Caco-2 (cell line): ENCODE measurements around the gene SCAANT1. TPM values are rescaled to one million over a fixed set of nuclear protein-coding genes. Genes with fewer than 3 reads are reported as not detected.

Experiments
- BruUV-seq: library from RNA; stranded (reverse); fragments of 400-500 nt; replicated peaks from 2 replicates; lab custom pipeline; 2021; lab: Mats Ljungman, UMichigan
- CTCF ChIA-PET: fragments of 300-600 bp; sonication (Branson Sonifier 250); formaldehyde crosslinking; loops from one replicate; lab custom pipeline; 2022; ENCODE audit warnings: antibody characterized with exemption; lab: Charles Lee
- POLR2A ChIA-PET: fragments of 300-600 bp; sonication (Branson Sonifier 250); formaldehyde crosslinking; loops from one replicate; lab custom pipeline; 2022; ENCODE audit warnings: antibody characterized with exemption; lab: Charles Lee
- DNase-seq, 2 experiments: peaks; one replicate each; pipeline versions ENCODE4 v3.0.0 to v3.0.0-alpha.2; 2020 to 2022
- H3K27me3 ChIP-seq: replicated peaks from 2 replicates; pipeline ENCODE4 v1.6.0; 2011; ENCODE audit warnings: low read length; ENCODE audit not compliant: control insufficient read depth, insufficient read depth
- H3K36me3 ChIP-seq: 2 replicates; pipeline ENCODE4 v1.5.1; 2011; ENCODE audit warnings: low read length; ENCODE audit not compliant: control insufficient read depth, insufficient read depth
- H3K4me1 ChIP-seq: fragments of 250-450 bp; sonication (Bioruptor Pico); 2 replicates; pipeline ENCODE4 v1.5.1; 2020; ENCODE audit warnings: mild to moderate bottlenecking
- H3K4me3 ChIP-seq: 2 replicates; pipeline ENCODE4 v1.5.1; 2011; ENCODE audit warnings: low read depth, mild to moderate bottlenecking, control low read depth, low read length
- H3K9me3 ChIP-seq: fragments of 250-450 bp; sonication (Bioruptor Pico); 2 replicates; pipeline ENCODE4 v1.5.1; 2020; ENCODE audit warnings: mild to moderate bottlenecking, moderate library complexity
- H3K27ac Mint-ChIP-seq: one replicate; pipeline ENCODE4 v1.8.0; 2022; ENCODE audit warnings: mixed read lengths; ENCODE audit not compliant: unreplicated experiment
- H3K27me3 Mint-ChIP-seq: one replicate; pipeline ENCODE4 v1.8.0; 2022; ENCODE audit warnings: mixed read lengths; ENCODE audit not compliant: insufficient read depth, unreplicated experiment
- H3K36me3 Mint-ChIP-seq: one replicate; pipeline ENCODE4 v1.8.0; 2022; ENCODE audit warnings: mild to moderate bottlenecking, mixed read lengths; ENCODE audit not compliant: insufficient read depth, unreplicated experiment
- H3K4me1 Mint-ChIP-seq: one replicate; pipeline ENCODE4 v1.8.0; 2022; ENCODE audit warnings: low read depth, mixed read lengths; ENCODE audit not compliant: unreplicated experiment
- H3K4me3 Mint-ChIP-seq: one replicate; pipeline ENCODE4 v1.8.0; 2022; ENCODE audit warnings: mild to moderate bottlenecking, moderate library complexity, mixed read lengths; ENCODE audit not compliant: unreplicated experiment
- H3K9me3 Mint-ChIP-seq: one replicate; pipeline ENCODE4 v1.8.0; 2022; ENCODE audit warnings: mixed read lengths; ENCODE audit not compliant: unreplicated experiment
- intact Hi-C: fragments of 100-400 bp; cut with micrococcal nuclease; formaldehyde crosslinking; loops from one replicate; pipeline ENCODE4 v1.10.0; 2022; ENCODE audit not compliant: unreplicated experiment
- total RNA-seq: library from RNA; stranded (reverse); gene quantifications from 2 replicates; pipeline ENCODE4 v1.2.3, GENCODE V29; 2022
- TF ChIP-seq, protein P1 (sequence below), 2 experiments: fragments of 200-600 bp in 1 of 2; IDR thresholded peaks; 1 replicate in 1 of 2; 2 replicates in 1 of 2; pipeline versions ENCODE4 v1.5.1 to v1.8.0; 2011 to 2022; ENCODE audit warnings: antibody characterized with exemption in 1 of 2, control low read depth in 1 of 2, inconsistent platforms in 1 of 2, low read depth in 1 of 2, low read length in 1 of 2, mild to moderate bottlenecking in 1 of 2, moderate library complexity in 1 of 2; ENCODE audit not compliant: insufficient read depth in 1 of 2, severe bottlenecking in 1 of 2, unreplicated experiment in 1 of 2

Gene SCAANT1
- total RNA-seq, 1 experiment from 2014 or later: not detected

- Histone ChIP-seq H3K4me3 (no peak overlapping the region), H3K27me3 (no peaks in the 10 kb centered on the region), H3K36me3 (no peaks in the 10 kb centered on the region), H3K4me1 (peaks cover 12% of the 10 kb centered on the region), H3K9me3 (no peaks in the 10 kb centered on the region)
- TF ChIP-seq, protein P1, sequence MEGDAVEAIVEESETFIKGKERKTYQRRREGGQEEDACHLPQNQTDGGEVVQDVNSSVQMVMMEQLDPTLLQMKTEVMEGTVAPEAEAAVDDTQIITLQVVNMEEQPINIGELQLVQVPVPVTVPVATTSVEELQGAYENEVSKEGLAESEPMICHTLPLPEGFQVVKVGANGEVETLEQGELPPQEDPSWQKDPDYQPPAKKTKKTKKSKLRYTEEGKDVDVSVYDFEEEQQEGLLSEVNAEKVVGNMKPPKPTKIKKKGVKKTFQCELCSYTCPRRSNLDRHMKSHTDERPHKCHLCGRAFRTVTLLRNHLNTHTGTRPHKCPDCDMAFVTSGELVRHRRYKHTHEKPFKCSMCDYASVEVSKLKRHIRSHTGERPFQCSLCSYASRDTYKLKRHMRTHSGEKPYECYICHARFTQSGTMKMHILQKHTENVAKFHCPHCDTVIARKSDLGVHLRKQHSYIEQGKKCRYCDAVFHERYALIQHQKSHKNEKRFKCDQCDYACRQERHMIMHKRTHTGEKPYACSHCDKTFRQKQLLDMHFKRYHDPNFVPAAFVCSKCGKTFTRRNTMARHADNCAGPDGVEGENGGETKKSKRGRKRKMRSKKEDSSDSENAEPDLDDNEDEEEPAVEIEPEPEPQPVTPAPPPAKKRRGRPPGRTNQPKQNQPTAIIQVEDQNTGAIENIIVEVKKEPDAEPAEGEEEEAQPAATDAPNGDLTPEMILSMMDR (IDR thresholded peaks at IDR 0.05; ENCODE audit: insufficient read depth in 1 of 2, low read depth in 1 of 2, low read length in 1 of 2, severe bottlenecking in 1 of 2, unreplicated experiment in 1 of 2): no peak
- Mint-ChIP-seq H3K9me3 (no peaks in the 10 kb centered on the region), H3K27ac (no peak overlapping the region), H3K4me3 (no peak overlapping the region), H3K27me3 (no peaks in the 10 kb centered on the region), H3K4me1 (peaks cover 6% of the 10 kb centered on the region), H3K36me3 (peaks cover 2% of the 10 kb centered on the region)
- no TSS peak for BruUV-seq
- POLR2A ChIA-PET: interaction anchor here (0.6 kb wide), 1 partner anchor 42 kb away, joined by 4 read pairs; the partner anchor contains the start of gene SCAANT1
- DNase-seq: no peak
- CTCF ChIA-PET: no interaction called here
- intact Hi-C loops: no loop called here
These were observed 42.1 kb downstream of the SCAANT1 start for GRCh38 chr3:63869940-63870614.

- Mint-ChIP-seq H3K4me3 (no peak overlapping the region), H3K27ac (no peak overlapping the region), H3K27me3 (no peaks in the 10 kb centered on the region), H3K4me1 (peaks cover 13% of the 10 kb centered on the region), H3K36me3 (peaks cover 13% of the 10 kb centered on the region), H3K9me3 (no peaks in the 10 kb centered on the region)
- CTCF ChIA-PET: no interaction called here
- H3K4me1 ChIP-seq: peaks cover 17% of the 10 kb centered on the region
- no peaks in the 10 kb centered on the region for H3K9me3 ChIP-seq
- DNase-seq: no peak
- TF ChIP-seq, protein P1 (IDR thresholded peaks at IDR 0.05; ENCODE audit: insufficient read depth in 1 of 2, low read depth in 1 of 2, low read length in 1 of 2, severe bottlenecking in 1 of 2, unreplicated experiment in 1 of 2): no peak
- intact Hi-C loops: no loop called here
- POLR2A ChIA-PET: no interaction called here
- no peaks in the 10 kb centered on the region for H3K27me3 ChIP-seq
- H3K36me3 ChIP-seq: no peaks in the 10 kb centered on the region
- no TSS peak for BruUV-seq
- H3K4me3 ChIP-seq: no peak overlapping the region
These were observed 45.0 kb downstream of the SCAANT1 start for GRCh38 chr3:63867225-63867624.

- TF ChIP-seq, protein P1 (IDR thresholded peaks at IDR 0.05; ENCODE audit: insufficient read depth in 1 of 2, low read depth in 1 of 2, low read length in 1 of 2, severe bottlenecking in 1 of 2, unreplicated experiment in 1 of 2): no peak
- ChIA-PET POLR2A (no interaction called here), CTCF (no interaction called here)
- Histone ChIP-seq H3K4me1 (peaks cover 23% of the 10 kb centered on the region), H3K36me3 (no peaks in the 10 kb centered on the region; the same call in 1 of the 2 replicates), H3K27me3 (no peaks in the 10 kb centered on the region), H3K4me3 (peak overlapping the region; percentile 91), H3K9me3 (no peaks in the 10 kb centered on the region)
- BruUV-seq: TSS peak; percentile 55
- no peak for DNase-seq
- H3K36me3 Mint-ChIP-seq: peaks cover 13% of the 10 kb centered on the region
- intact Hi-C loops: no loop called here
- H3K4me3 Mint-ChIP-seq: peak overlapping the region; percentile 73
- H3K27ac Mint-ChIP-seq: peak overlapping the region; percentile 63
- H3K27me3 Mint-ChIP-seq: no peaks in the 10 kb centered on the region
- H3K9me3 Mint-ChIP-seq: no peaks in the 10 kb centered on the region
- H3K4me1 Mint-ChIP-seq: peaks cover 22% of the 10 kb centered on the region
These were observed 47.2 kb downstream of the SCAANT1 start for GRCh38 chr3:63864965-63865327.
